HG02885 (cell line): ENCODE measurements around the gene GALNT12.

Experiments used
- ATAC-seq: cut with Tn5 transposase; IDR thresholded peaks from one replicate; pipeline ENCODE4 v1.9.1; 2021; ENCODE audit warnings: mild to moderate bottlenecking; ENCODE audit not compliant: unreplicated experiment, poor library complexity

Gene GALNT12

GRCh38 chr9:98807070-98807813 is at the start of gene GALNT12:
TSS of gene GALNT12 (plus strand) at chr9:98807670. CDS start at chr9:98807699, 29 bp downstream.
- peak; percentile 83 for ATAC-seq

GRCh38 chr9:98760231-98760630 is 47.2 kb upstream of the GALNT12 start:
- no peak for ATAC-seq

DNA sequence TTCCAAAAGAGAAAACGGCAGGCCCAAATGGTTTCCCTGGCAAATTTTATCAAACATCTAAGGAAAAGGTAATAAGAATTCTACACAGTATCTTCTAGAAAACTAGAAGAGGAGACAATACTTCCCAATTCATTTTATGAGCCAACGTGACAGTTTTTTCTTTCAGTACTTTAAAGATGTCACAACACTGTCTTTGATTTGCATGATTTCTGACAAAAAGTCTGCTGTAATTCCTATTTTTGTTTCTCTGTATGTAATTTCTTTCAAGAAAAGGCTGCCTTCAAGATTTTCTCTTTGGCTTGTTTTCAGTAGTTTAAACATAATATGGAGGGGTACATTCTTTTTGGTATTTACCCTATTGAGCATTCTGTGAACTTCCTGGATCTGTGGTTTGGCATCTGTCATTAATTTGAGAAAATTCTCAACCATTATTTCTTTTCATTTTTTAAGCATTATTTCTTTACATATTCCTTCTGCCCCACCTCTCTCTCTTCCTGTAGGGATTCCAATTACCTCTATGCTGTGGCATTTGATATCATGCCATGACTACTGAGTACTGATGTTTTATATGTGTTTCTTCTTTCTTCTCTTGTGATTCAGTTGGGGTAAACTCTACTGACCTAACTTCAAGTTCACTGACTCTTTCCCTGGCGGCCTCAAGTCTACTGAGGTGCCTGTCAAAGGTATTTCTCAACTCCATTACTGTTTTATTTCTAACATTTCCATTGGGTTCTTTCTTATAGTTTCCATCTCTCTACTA is 43.3 kb upstream of the GALNT12 start:
- ATAC-seq: no peak

DNA sequence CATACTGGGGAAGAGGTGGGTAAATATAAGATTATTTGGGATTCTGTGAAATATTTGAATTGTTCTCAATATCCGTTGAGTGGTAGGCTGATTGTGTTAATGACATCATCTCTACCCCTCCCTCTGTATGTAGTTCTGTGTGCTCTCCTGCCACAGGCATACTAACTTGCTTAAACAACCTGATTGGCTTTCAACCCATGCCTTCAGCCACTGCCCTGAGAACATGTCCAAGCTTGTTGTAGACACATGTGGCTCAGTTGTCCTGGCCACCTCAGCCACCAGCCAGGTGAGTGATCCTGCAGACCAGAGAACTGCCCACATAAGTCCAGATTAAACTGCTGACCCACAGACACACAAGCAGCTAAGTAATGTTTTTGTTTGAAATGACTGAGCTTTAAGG is 42.2 kb upstream of the GALNT12 start:
- ATAC-seq: no peak

DNA sequence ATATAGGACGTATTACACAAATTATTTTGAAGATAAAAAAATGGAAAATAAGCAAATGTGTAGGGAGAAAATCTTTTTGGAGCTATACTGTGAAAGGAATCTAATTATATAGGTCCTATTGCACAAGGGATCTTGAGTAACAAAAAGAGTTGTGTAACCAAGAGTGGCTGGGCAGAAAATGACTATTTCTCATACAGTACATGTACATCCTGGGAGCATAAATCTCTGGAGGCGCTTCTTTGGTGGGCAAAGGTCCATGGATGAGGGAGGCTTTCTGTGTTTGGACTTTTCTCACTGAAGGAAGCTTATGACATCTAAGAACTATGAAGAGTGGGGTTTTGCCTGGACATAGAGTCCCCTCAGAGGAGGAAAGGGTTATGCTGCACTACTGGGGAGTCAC is 40.9 kb upstream of the GALNT12 start:
- no peak for ATAC-seq

- no peak for ATAC-seq
Measured at GRCh38 chr9:98767196-98767595, 40.3 kb upstream of the GALNT12 start.

- ATAC-seq: no peak
Measured at GRCh38 chr9:98767915-98768314, 39.6 kb upstream of the GALNT12 start.

- ATAC-seq: no peak
Measured at GRCh38 chr9:98768344-98768743, 39.1 kb upstream of the GALNT12 start.

- ATAC-seq: no peak
Measured at GRCh38 chr9:98770717-98771116, 36.8 kb upstream of the GALNT12 start.

GRCh38 chr9:98771209-98771874 is 36.1 kb upstream of the GALNT12 start:
- no peak for ATAC-seq

- ATAC-seq: no peak
Measured at GRCh38 chr9:98772364-98773155, 34.9 kb upstream of the GALNT12 start.

- no peak for ATAC-seq
Measured at GRCh38 chr9:98773721-98774120, 33.7 kb upstream of the GALNT12 start.

GRCh38 chr9:98774746-98775145 is 32.7 kb upstream of the GALNT12 start:
- ATAC-seq: no peak

DNA sequence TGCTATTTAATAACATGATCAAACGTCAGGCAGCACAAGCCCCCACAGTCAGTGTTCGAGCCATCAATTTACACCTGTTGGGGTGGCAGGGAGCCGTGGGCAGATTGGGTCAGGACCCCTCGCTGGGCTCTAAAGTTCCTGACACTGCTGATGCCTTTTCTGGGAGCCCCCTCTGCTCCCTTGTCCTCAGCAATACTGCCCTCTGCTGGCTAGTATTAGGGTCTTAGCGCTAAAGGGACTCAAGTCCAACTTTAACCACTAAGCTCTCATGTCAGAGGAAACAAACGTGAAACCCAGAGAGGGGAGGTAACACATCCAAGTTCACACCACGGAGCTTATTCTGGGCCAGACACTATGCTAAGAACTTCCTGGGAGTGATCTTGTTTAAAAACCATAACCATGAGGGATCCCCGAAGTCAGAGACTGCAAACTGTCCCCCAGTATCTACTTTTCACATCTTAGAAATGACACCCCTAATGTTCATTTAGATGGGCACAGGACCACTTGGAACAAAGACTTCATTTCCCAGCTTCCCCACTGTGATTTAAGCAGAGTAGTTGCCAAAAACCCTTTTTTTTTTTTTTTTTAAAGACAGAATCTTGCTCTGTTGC is 31.5 kb upstream of the GALNT12 start:
- ATAC-seq: no peak

- ATAC-seq: no peak
Measured at GRCh38 chr9:98777618-98778017, 29.9 kb upstream of the GALNT12 start.

DNA sequence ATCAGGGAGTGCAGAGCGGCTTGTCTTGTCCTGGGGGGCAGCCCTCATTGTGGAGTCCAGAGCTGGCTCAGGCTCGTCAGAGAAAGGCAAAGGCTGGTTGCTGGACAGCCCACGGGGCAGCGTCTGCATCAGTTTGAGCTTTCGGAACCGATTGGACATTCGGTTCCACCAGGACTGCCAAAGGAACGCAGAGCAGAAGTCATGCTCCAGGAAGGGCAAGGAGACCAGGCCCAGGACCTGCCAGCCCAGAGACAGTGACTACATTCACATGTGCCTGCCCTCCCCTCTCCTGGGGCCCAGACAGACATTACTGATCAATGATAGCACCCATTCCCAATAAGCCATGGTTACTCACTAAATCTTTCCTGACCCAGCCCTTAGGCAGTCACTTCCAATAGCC is 29.2 kb upstream of the GALNT12 start:
- ATAC-seq: no peak

DNA sequence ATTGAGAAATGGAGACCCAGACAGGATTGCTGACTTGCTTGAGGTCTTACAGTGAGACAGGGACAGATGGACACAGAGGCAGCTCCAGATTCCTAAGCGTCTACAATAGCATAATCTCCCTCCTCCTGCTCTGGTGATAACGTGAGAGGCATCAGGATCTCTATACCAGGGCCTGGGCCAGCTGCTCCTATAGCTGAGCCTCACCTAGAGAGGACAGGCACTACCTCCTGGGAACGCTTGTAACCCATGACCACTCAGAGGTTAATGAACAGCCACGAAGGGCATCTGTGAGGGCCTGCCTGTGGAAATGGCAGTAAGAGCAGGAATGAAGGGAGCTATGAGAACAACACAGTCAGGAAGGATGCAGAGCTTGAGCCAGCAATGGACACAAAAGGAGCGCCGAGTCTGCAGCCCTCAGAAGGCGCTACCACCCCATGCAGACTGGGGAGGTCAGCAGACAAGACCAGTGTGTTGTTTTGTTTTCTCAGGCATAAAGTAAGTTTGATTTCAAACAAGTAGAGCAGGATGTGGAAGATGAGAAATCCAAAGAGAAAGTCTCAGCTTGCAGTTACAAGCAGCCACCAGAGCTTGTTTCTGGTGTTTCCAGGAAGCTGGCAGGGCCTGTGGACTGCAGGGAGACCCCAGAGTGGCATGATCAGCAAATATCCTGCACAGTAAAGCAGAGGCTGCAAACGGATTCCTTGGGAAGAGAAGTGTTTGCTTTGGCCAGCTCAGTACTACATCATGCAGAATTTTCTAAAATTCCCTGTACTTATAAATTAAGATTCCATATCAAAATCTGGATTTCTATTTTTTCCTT is 28.5 kb upstream of the GALNT12 start:
- no peak for ATAC-seq

DNA sequence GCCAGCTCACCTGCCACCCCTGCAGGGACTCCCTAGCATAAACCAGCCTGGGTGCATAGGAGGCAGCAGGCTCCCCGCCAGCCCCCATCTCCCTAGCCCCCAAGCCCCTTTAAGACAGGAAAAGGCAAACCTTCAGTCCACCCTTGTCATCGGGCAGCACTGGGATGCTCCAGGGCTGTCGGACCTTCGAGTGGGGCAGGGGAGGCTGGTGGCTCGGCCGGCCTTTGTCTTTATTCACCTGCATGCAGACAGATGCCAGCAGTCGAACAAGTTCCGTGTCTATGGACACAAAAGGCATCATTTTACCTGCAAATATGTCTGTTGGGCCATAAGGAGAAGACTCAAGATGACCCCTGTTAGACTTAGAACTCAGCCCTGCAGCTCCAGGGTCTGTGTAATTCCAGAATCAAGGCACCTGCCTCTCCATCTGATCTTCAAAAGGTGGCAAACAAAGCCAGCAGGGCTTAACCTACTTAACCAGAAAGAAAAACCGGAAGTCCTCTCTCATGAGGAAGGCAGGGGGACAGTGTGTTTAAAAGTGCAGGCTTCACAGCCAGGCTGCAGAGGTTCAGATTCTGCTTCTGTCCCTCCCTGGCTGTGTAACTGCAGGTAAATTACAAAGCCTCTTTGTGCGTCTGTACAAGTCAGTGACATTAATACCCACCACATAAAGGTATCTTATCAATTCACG is 27.3 kb upstream of the GALNT12 start:
- ATAC-seq: no peak
